ENCODE results near the gene PTX4. TPM values are rescaled to one million over a fixed set of nuclear protein-coding genes. Genes with fewer than 3 reads are reported as not detected.

PTX4 gene
- total and polyA plus RNA-seq, 9 of the 15 experiments (the other 6 are each of a cell fraction or from before 2014, with no cell fraction given): 0.11 TPM; not detected in 8

DNA sequence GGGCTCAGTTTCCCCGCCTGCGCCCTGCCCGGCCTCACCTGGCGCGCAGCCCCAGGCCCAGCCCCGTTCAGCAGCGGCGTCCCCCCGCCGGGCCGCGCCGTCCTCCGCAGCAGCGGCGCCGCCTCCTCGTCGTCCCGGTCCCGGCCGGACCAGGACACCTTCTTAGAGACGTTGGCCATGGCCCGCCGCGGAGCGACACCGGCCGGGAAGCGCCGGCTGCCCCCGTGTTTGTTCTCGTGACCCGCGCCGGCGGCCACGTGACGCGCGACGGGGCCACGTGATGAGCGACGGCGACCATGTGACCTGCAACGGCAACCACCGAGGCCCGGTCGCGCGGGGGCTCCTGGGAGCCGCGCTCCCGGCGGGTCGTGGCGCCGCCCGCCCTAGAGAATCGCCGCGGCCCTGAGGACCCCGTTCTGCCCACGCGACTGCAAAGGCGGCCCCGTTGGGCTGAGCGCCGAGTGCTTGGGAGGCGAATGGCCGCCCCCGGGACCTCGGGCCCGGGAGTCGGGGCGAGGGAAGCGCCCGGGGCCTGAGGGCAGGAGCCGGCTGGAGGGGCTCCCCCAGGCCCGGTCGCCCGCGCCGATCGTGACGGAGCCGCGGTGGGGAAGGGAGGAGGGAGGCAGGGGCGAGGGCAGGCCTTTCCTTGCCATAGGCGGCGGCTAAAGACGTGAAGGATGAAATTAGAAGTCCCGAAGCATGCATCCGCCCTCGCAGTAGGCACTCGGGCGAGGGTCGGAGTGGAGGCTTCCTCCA is 13.8 kb downstream of the PTX4 start, which contains the start of gene CLCN7 (continued):
- TF ChIP-seq NFXL1 (CRISPR knock-in tag; IDR thresholded peaks at IDR 0.05) (no peak), HMG20A (CRISPR knock-in tag; conservative IDR thresholded peaks at IDR 0.05) (no peak), HMGXB4 (CRISPR knock-in tag; IDR thresholded peaks at IDR 0.05) (peak; percentile 98), MED1 (CRISPR knock-in tag; IDR thresholded peaks at IDR 0.05; ENCODE audit: borderline replicate concordance) (peak; percentile 67; the same call in 1 of the 2 replicates), ZNF165 (CRISPR knock-in tag; IDR thresholded peaks at IDR 0.05; ENCODE audit: borderline replicate concordance) (no peak), TRIM25 (IDR thresholded peaks at IDR 0.05; ENCODE audit: borderline replicate concordance) (no peak), ZNF561 (CRISPR knock-in tag; conservative IDR thresholded peaks at IDR 0.05) (no peak), ZSCAN32 (CRISPR knock-in tag; IDR thresholded peaks at IDR 0.05) (peak; percentile 43; the same call in 1 of the 2 replicates), BRF1 (IDR thresholded peaks at IDR 0.05; ENCODE audit: borderline replicate concordance, extremely low read depth, insufficient read length) (no peak), FOXJ2 (tag; IDR thresholded peaks at IDR 0.05) (peak; percentile 77), HLTF (IDR thresholded peaks at IDR 0.05) (no peak), MEF2A (IDR thresholded peaks at IDR 0.05; ENCODE audit: control insufficient read depth, low read depth, low read length) (0 out of 2 replicates have a peak, but pooled peaks have one; percentile 9), MCM3 (IDR thresholded peaks at IDR 0.05) (no peak), SMARCB1 (IDR thresholded peaks at IDR 0.05; ENCODE audit: insufficient read length, low read depth) (no peak), ZNF3 (CRISPR knock-in tag; IDR thresholded peaks at IDR 0.05) (no peak), EGR1 (conservative IDR thresholded peaks at IDR 0.05) (peak; percentile 57), FOXK1 (CRISPR knock-in tag; IDR thresholded peaks at IDR 0.05; ENCODE audit: borderline replicate concordance) (0 out of 2 replicates have a peak, but pooled peaks have one; percentile 61), U2AF2 (optimal IDR thresholded peaks at IDR 0.05; ENCODE audit: low read depth, low read length) (no peak), KLF10 (CRISPR knock-in tag; IDR thresholded peaks at IDR 0.05) (no peak)
- TF ChIP-seq, protein P1, sequence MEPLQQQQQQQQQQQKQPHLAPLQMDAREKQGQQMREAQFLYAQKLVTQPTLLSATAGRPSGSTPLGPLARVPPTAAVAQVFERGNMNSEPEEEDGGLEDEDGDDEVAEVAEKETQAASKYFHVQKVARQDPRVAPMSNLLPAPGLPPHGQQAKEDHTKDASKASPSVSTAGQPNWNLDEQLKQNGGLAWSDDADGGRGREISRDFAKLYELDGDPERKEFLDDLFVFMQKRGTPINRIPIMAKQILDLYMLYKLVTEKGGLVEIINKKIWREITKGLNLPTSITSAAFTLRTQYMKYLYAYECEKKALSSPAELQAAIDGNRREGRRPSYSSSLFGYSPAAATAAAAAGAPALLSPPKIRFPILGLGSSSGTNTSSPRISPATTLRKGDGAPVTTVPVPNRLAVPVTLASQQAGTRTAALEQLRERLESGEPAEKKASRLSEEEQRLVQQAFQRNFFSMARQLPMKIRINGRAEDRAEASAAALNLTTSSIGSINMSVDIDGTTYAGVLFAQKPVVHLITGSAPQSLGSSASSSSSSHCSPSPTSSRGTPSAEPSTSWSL (CRISPR knock-in tag; IDR thresholded peaks at IDR 0.05; ENCODE audit: borderline replicate concordance): no peak; the same call in 1 of the 2 replicates
- TF ChIP-seq, protein P2, sequence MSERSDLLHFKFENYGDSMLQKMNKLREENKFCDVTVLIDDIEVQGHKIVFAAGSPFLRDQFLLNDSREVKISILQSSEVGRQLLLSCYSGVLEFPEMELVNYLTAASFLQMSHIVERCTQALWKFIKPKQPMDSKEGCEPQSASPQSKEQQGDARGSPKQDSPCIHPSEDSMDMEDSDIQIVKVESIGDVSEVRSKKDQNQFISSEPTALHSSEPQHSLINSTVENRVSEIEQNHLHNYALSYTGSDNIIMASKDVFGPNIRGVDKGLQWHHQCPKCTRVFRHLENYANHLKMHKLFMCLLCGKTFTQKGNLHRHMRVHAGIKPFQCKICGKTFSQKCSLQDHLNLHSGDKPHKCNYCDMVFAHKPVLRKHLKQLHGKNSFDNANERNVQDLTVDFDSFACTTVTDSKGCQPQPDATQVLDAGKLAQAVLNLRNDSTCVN (CRISPR knock-in tag; IDR thresholded peaks at IDR 0.05): no peak
